ENCODE measurements around the gene CNTN5.

The CNTN5 gene

DNA sequence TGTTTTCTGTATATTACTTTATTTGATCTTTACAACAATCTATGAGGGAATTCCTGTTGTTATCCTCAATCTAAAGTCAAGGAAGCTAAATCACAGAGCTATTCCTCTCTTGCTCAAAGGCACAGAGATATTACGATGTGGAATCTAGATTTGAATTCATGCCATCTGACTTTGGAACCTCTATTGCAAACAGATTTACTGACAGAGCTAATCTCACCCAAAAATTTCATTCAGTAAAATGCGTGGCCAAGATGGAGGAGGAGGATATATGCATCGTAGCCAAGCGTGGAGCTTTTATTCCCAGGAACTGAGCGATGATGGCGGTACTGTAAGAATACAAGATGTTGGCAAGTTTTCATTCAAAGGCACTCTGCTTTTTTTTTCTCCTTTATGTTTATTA, 791.8 kb downstream of the CNTN5 start (continued):
- no peak for TF ChIP-seq ZNF391 (tag by site-specific recombination; IDR thresholded peaks at IDR 0.05; ENCODE audit: borderline replicate concordance, low read depth)
- TF ChIP-seq ZNF366 (tag by site-specific recombination; conservative IDR thresholded peaks at IDR 0.05), result no peak

DNA sequence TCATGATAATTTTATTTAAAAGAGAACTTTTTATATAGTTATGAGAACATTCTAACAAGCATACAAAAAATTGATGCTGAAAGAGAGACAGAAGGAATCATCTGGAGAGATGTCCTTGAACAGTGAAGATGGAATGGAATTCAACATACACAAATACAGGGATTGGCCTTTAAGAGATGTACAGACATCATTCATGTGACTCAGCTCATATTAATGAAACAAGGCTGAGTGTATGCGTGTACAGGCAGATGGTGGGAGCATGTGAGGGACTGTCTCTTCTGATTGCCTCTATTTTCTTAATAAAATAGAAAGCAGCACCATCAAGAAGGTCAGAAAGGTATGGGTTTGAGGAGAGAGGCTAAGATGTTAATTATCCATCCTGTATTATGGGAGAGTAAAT, 793.3 kb downstream of the CNTN5 start:
- Histone ChIP-seq H3K9me3 (ENCODE audit: control insufficient read depth, insufficient read depth, low read depth, low read length) (no peaks in the 10 kb centered on the region), H3K4me1 (ENCODE audit: control insufficient read depth, insufficient read depth, low read length) (no peaks in the 10 kb centered on the region), H3K4me3 (ENCODE audit: low read depth, low read length) (no peak overlapping the region), H3K36me3 (ENCODE audit: control insufficient read depth in 2 of 2, insufficient read depth in 1 of 2, low read length in 2 of 2) (no peaks in the 10 kb centered on the region), H3K27ac (ENCODE audit: extremely low read depth, low read depth, low read length) (no peak overlapping the region)
- ChIA-PET CTCF (no interaction called here), POLR2A (no interaction called here)
- TF ChIP-seq ZNF202 (tag by site-specific recombination; IDR thresholded peaks at IDR 0.05; ENCODE audit: borderline replicate concordance), result no peak

DNA sequence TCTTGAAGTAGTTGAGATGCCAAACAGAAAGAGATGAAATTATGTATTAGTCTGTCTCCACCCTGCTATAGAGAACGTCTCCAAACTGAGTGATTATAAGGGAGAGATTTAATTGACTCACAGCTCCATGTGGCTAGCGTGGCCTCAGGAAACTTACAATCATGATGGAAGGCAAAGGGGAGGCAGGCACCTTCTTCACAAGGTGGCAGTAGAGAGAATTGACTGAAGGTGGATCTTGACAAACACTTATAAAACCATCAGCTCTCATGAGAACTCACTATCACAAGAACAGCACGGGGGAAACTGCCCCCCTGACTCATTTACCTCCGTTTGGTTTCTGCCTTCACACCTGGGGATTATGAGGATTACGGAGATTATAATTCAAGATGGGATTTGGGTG, 794.0 kb downstream of the CNTN5 start:
- ChIA-PET POLR2A (no interaction called here), CTCF (no interaction called here)
- TF ChIP-seq ZNF223 (tag by site-specific recombination; IDR thresholded peaks at IDR 0.05) (no peak), KLF9 (tag by site-specific recombination; IDR thresholded peaks at IDR 0.05; ENCODE audit: low read depth) (no peak)
- no peaks in the 10 kb centered on the region for H3K4me1 ChIP-seq (ENCODE audit: control insufficient read depth, insufficient read depth, low read length)
- no peaks in the 10 kb centered on the region for H3K9me3 ChIP-seq (ENCODE audit: control insufficient read depth, insufficient read depth, low read depth, low read length)
- no peaks in the 10 kb centered on the region for H3K36me3 ChIP-seq (ENCODE audit: control insufficient read depth in 2 of 2, insufficient read depth in 1 of 2, low read length in 2 of 2)
- H3K4me3 ChIP-seq (ENCODE audit: low read depth, low read length), result no peak overlapping the region
- no peak overlapping the region for H3K27ac ChIP-seq (ENCODE audit: extremely low read depth, low read depth, low read length)

DNA sequence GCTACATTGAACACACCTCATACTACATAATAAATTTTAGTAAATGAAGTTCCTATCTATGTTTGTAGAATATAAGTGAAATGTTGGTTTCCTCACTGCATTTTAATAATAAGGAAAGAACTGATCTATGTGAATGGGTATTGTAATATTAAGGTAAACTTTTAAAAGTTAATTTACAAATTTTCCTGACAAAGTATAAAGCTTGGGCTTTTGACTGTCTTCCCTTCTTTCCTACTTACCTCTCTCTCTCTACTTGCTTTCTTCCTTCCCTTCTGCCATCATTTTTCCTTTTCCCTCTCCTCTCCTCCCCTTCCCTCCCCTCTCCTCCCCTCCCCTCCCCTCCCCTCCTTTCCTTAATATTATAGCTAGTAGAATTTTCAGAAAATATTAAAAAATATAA, 798.2 kb downstream of the CNTN5 start:
- H3K27ac ChIP-seq (ENCODE audit: extremely low read depth, low read depth, low read length), result no peak overlapping the region
- H3K4me3 ChIP-seq (ENCODE audit: low read depth, low read length), result no peak overlapping the region
- TF ChIP-seq ZNF785 (tag by site-specific recombination; IDR thresholded peaks at IDR 0.05) (no peak), GLIS2 (tag by site-specific recombination; IDR thresholded peaks at IDR 0.05) (no peak), MYNN (tag by site-specific recombination; IDR thresholded peaks at IDR 0.05; ENCODE audit: borderline replicate concordance) (no peak), ZNF394 (tag by site-specific recombination; IDR thresholded peaks at IDR 0.05; ENCODE audit: borderline replicate concordance) (no peak), ZFP3 (tag by site-specific recombination; IDR thresholded peaks at IDR 0.05; ENCODE audit: low read depth) (no peak), ZNF549 (tag by site-specific recombination; IDR thresholded peaks at IDR 0.05) (no peak), ZFP37 (tag by site-specific recombination; IDR thresholded peaks at IDR 0.05) (no peak), ZNF350 (tag by site-specific recombination; IDR thresholded peaks at IDR 0.05) (no peak), RBAK (tag by site-specific recombination; IDR thresholded peaks at IDR 0.05) (no peak), ZNF19 (tag by site-specific recombination; IDR thresholded peaks at IDR 0.05; ENCODE audit: low read depth) (no peak), GLIS1 (tag by site-specific recombination; IDR thresholded peaks at IDR 0.05) (no peak), KLF1 (tag by site-specific recombination; IDR thresholded peaks at IDR 0.05) (no peak), SALL2 (tag by site-specific recombination; IDR thresholded peaks at IDR 0.05; ENCODE audit: borderline replicate concordance) (no peak)
- TF ChIP-seq, protein P1, sequence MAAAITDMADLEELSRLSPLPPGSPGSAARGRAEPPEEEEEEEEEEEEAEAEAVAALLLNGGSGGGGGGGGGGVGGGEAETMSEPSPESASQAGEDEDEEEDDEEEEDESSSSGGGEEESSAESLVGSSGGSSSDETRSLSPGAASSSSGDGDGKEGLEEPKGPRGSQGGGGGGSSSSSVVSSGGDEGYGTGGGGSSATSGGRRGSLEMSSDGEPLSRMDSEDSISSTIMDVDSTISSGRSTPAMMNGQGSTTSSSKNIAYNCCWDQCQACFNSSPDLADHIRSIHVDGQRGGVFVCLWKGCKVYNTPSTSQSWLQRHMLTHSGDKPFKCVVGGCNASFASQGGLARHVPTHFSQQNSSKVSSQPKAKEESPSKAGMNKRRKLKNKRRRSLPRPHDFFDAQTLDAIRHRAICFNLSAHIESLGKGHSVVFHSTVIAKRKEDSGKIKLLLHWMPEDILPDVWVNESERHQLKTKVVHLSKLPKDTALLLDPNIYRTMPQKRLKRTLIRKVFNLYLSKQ (tag by site-specific recombination; IDR thresholded peaks at IDR 0.05; ENCODE audit: borderline replicate concordance), result no peak
- TF ChIP-seq, protein P2, sequence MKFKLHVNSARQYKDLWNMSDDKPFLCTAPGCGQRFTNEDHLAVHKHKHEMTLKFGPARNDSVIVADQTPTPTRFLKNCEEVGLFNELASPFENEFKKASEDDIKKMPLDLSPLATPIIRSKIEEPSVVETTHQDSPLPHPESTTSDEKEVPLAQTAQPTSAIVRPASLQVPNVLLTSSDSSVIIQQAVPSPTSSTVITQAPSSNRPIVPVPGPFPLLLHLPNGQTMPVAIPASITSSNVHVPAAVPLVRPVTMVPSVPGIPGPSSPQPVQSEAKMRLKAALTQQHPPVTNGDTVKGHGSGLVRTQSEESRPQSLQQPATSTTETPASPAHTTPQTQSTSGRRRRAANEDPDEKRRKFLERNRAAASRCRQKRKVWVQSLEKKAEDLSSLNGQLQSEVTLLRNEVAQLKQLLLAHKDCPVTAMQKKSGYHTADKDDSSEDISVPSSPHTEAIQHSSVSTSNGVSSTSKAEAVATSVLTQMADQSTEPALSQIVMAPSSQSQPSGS (tag by site-specific recombination; IDR thresholded peaks at IDR 0.05; ENCODE audit: low read depth), result no peak
- no peaks in the 10 kb centered on the region for H3K4me1 ChIP-seq (ENCODE audit: control insufficient read depth, insufficient read depth, low read length)
- POLR2A ChIA-PET, result no interaction called here
- CTCF ChIA-PET, result no interaction called here
- no peaks in the 10 kb centered on the region for H3K36me3 ChIP-seq (ENCODE audit: control insufficient read depth in 2 of 2, insufficient read depth in 1 of 2, low read length in 2 of 2)
- H3K9me3 ChIP-seq (ENCODE audit: control insufficient read depth, insufficient read depth, low read depth, low read length), result no peaks in the 10 kb centered on the region

All from HEK293 (cell line).